ENCODE measurements around the gene CDK10.
"Not testable (repeated sequence)": the region's sequence is repeated elsewhere in the genome, so short reads cannot be mapped to it uniquely, and the experiment has no call there.

DNA sequence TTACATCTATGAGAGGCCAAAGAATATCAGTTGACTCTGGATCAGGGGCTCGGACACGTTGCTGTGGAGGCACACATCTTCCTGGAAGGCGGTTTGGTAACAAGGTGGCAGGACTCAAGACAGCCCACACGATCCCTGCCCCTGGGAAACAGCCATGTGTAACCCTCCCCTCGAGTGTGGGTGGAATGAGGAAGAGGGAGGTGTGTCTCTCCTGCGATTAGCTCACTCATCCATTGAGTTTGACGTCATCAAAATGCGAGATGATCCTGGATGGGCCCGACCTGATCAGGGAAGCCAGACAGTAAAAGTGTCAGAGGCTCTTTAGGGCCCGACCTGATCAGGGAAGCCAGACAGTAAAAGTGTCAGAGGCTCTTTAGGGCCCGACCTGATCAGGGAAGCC is 22.3 kb upstream of the CDK10 start:
- not testable (repeated sequence) for TF ChIP-seq CTCF (IDR thresholded peaks at IDR 0.05; ENCODE audit: poor library complexity, severe bottlenecking); TAF1 (IDR thresholded peaks at IDR 0.05; ENCODE audit: low read depth); EP300 (conservative IDR thresholded peaks at IDR 0.05; ENCODE audit: poor library complexity, severe bottlenecking); POLR2AphosphoS5 (IDR thresholded peaks at IDR 0.05)
- TF ChIP-seq, protein P1, sequence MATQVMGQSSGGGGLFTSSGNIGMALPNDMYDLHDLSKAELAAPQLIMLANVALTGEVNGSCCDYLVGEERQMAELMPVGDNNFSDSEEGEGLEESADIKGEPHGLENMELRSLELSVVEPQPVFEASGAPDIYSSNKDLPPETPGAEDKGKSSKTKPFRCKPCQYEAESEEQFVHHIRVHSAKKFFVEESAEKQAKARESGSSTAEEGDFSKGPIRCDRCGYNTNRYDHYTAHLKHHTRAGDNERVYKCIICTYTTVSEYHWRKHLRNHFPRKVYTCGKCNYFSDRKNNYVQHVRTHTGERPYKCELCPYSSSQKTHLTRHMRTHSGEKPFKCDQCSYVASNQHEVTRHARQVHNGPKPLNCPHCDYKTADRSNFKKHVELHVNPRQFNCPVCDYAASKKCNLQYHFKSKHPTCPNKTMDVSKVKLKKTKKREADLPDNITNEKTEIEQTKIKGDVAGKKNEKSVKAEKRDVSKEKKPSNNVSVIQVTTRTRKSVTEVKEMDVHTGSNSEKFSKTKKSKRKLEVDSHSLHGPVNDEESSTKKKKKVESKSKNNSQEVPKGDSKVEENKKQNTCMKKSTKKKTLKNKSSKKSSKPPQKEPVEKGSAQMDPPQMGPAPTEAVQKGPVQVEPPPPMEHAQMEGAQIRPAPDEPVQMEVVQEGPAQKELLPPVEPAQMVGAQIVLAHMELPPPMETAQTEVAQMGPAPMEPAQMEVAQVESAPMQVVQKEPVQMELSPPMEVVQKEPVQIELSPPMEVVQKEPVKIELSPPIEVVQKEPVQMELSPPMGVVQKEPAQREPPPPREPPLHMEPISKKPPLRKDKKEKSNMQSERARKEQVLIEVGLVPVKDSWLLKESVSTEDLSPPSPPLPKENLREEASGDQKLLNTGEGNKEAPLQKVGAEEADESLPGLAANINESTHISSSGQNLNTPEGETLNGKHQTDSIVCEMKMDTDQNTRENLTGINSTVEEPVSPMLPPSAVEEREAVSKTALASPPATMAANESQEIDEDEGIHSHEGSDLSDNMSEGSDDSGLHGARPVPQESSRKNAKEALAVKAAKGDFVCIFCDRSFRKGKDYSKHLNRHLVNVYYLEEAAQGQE (IDR thresholded peaks at IDR 0.05; ENCODE audit: borderline replicate concordance) = not testable (repeated sequence)

Data from neural cell (in vitro differentiated cells).